Stimulated activated CD4-positive, alpha-beta T cell treated with anti-CD3 and anti-CD28 coated beads, Interleukin-15, amount 100 ng/mL, for 1 hour (primary cell): Measurements from ENCODE around the gene KLHL42.

Experiments
- DNase-seq, 2 donors: peaks; one replicate each; pipeline ENCODE4 v3.0.0-alpha.2; 2020; ENCODE audit warnings: low read depth in 1 of 2, low spot score in 1 of 2

Gene KLHL42

GRCh38 chr12:27852117-27852516 is 72.1 kb downstream of the KLHL42 start:
- DNase-seq: no peak
